Fibroblast of skin of scalp (primary cell): ENCODE results near the gene ASPG.

Experiments used
- DNase-seq: peaks from one replicate; pipeline ENCODE4 v3.0.0-alpha.2; 2013

Gene ASPG

DNA sequence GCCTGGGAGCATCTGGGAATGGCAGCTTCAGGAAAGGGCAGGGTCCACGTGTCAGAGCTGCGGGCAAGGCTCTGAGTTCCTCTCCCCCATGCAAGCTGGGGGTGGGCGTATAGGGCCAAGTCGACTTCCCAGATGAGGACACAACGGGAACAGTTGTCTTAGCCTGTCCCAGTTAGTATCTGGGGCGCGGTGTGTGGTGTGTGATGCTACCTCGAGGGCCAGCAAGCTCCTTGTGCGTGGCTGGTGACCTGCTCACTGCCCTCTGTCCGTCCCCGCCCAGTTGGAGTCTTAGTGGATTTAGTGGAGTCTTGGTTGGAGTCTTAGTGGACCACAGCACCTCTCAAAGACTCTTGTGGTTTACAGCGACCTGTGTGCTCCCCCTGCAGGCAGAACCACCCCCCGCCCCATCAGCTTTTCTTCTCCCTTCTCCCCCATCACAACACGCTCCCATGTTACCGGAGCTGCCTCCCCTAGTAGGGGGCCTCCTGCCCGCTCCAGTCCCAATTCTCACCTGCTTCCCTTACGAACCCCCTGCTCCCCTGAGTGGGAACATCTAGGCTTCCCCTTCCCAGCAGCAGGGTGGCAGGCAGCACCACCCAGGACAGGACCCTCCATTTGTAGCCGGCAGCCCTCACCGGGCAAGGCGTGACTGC, 8.7 kb downstream of the ASPG start:
- DNase-seq: no peak

DNA sequence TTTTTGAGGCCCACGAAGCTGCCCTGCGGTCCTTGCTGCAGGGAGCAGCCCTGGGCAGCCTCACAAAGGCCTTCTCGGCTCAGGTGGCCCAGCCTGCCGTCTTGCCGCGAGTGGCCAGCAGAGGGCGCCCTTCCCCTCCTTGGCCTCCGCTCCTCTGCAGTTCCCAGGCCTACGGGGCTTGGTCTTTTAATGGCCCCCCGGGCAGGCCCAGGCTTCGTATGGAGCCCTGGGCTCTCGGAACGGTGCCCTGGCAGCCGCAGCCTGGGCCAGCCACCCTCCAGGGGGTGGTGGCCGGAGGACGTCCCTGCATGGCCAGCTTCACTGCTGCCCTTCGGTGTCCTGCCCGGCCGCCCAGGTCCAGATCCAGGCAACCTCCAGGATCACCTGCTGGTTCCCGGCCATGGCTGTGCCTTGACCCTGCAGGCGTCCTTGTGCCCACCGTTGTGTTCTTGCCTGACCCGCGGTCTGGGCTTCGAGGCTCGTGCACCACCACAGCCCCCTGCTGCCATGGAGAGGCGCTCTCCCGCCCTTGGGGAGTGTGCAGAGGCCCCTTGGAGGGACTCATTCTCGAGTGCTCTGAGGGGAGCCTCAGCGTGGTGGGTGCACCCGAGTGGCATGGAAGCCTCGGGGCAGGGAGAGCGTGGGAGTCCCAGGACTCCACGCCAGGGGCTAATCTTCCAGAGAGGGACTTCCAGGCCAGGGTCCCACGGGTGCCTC, 9.4 kb downstream of the ASPG start:
- peak; percentile 26 for DNase-seq

GRCh38 chr14:104095426-104096310, 10.2 kb downstream of the ASPG start:
- no peak for DNase-seq

DNA sequence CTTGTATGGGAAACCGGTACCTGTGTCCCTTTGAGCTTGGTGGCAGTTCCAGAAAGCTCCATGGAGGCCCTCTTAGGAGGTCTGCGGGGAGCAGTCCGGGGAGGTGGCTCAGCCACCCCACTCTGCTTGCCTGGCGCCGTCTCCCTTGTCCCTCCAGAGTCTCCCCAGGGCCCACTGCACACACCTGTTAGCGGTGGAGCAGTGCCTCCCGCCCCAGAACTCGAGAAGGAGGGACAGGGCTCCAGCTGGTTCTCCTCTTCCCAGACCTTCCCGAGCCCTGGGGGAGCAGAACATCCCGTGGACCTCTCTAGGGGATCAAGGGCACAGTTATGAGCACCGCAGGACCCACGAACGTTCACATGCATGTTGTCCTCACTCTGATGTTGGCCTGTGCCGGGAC, 10.8 kb downstream of the ASPG start:
- DNase-seq: no peak

GRCh38 chr14:104096751-104097700, 11.5 kb downstream of the ASPG start:
- DNase-seq: no peak

DNA sequence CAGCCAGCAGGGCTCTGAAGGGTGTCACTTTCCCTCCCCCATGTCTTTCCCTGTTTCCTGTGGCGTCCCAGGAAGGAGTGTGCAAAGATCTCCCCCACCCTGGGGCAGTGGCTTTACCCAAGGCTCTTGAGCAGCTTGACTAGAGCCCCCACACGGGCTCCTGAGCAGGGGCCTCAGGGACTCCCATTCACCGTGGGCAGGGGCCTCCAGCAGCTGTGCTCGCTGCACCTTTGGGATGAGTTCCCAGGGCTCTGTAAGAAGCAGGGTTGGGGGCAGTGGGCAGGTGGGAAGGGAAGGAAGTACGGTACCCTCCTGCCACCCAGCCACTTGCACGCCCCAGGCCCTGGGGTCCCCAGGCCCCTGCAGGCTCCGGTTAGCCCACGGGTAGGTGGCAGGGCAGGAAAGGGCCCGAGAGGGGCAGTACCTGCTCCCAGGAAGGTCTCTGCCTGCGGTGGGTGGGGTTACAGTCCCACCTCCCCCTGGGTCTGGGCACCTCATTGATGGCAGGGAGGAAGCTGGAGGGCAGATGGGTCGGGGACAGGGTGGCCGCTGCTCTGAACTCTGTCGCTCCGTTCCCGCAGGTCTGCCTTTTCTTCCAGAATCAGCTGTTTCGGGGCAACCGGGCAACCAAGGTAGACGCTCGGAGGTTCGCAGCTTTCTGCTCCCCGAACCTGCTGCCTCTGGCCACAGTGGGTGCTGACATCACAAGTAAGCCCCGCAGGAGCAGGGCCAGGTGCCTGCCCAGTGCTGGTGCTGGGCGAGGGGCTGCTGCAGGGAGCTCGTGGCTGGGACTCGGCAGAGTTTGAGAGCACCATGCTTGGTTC, 13.0 kb downstream of the ASPG start:
- no peak for DNase-seq

- DNase-seq: no peak
Observed at GRCh38 chr14:104099096-104100041, 13.9 kb downstream of the ASPG start.

- DNase-seq: no peak
Observed at GRCh38 chr14:104100171-104101085, 14.9 kb downstream of the ASPG start.

DNA sequence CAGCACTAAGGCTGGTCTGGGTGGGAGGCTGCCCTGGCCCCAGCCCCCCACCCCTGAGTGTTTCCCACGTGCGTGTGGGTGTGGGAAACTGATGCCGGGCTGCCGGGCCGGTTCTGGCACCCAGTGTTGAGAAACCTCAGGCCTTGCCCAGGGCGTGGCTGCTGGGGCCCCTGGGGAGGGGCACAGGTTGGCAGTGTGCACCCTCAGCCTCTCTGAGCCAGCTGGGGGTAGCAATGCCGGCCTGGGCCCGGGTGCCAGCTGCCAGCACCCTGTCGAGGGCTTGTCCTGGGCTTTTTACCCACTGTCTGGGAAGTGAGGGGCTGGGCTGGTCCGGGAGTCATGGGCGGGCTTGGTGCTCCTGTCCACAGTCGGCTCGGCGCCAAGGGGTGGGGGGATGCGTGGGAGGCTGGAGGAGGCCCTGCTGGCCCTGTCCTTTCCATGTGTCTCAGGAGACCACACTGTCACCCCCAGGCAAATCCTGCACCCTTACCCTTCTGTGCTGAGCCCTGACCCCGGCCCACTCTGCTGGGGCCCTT, 15.7 kb downstream of the ASPG start:
- no peak for DNase-seq

DNA sequence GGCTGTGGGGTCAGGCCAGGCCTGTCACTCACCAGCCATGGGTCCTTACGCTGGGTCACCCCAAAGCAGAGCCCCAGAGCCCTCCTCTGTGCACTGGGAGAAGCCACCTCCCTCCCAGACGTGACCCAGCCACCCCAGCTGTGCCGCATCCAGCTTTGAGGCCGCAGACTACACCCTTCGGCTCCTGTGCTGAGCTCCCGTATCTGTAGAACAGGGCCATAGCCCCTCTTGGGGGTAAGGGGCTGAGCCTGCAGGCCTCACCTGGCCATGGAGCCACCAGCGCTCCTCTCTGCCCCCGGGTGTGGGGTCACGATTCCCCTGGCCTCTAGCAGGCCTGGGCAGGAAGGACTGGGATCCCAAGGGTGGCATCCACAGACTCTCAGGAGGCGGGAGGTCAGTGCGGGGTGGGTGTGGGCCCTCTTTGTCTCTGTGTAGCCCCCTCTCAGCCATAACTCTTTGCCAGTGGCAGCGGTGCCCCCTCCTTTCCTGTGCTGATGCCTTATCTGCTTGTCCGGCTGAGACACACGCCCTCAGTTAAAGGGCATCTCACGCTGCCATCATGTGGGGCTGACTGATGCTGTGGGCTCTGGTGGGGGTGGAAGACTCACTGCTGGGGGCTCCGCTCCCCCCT, 16.3 kb downstream of the ASPG start:
- no peak for DNase-seq

DNA sequence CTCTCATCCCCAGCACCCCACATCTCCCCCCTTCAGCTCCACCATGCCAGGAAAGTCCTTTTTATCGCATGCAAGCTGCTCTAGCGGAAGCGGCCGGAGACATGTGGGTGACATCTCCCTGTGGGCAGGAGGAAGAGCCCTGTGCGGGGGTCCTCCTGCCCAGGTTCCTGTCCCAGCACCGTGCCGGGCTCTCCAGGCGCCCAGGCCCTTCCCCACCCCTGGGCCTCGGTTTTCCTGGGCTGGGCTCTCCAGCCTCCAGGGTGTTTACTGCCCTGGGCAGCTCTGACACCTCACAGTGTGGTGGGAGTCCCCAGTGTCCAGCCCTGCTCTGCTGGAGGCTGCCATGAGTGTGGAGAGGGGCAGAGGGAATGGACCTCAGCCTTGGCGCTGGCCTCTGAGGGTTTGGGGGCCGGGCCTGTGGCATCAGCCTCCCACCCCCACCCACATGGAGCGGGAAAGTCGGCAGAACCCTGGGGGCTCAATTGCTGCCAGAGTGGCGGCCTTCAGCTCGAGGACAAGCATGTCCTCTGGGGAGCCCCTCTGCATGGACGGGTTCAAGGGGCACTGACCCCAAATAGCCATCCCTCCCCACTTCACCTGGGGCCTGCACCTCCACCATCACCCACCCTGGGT, 16.9 kb downstream of the ASPG start:
- no peak for DNase-seq

GRCh38 chr14:104103061-104103445, 17.6 kb downstream of the ASPG start:
- DNase-seq: no peak

- no peak for DNase-seq
Observed at GRCh38 chr14:104103446-104104075, 18.1 kb downstream of the ASPG start.

GRCh38 chr14:104104076-104104901, 18.8 kb downstream of the ASPG start:
- no peak for DNase-seq

- no peak for DNase-seq
Observed at GRCh38 chr14:104105071-104105821, 19.7 kb downstream of the ASPG start.
